Measurements from ENCODE around the gene SLCO2A1.

SLCO2A1 gene

GRCh38 chr3:134031348-134031915, 1.7 kb upstream of the SLCO2A1 start:
- Histone ChIP-seq H3K4me2 (no peak overlapping the region), H3K4me1 (peaks cover 0 to 9% (median 4%) of the 10 kb centered on the region in 10 experiments; a peak in 9 of 20 replicates), H3K27me3 (peaks cover 43 to 52% (median 47%) of the 10 kb centered on the region in 11 experiments)

DNA sequence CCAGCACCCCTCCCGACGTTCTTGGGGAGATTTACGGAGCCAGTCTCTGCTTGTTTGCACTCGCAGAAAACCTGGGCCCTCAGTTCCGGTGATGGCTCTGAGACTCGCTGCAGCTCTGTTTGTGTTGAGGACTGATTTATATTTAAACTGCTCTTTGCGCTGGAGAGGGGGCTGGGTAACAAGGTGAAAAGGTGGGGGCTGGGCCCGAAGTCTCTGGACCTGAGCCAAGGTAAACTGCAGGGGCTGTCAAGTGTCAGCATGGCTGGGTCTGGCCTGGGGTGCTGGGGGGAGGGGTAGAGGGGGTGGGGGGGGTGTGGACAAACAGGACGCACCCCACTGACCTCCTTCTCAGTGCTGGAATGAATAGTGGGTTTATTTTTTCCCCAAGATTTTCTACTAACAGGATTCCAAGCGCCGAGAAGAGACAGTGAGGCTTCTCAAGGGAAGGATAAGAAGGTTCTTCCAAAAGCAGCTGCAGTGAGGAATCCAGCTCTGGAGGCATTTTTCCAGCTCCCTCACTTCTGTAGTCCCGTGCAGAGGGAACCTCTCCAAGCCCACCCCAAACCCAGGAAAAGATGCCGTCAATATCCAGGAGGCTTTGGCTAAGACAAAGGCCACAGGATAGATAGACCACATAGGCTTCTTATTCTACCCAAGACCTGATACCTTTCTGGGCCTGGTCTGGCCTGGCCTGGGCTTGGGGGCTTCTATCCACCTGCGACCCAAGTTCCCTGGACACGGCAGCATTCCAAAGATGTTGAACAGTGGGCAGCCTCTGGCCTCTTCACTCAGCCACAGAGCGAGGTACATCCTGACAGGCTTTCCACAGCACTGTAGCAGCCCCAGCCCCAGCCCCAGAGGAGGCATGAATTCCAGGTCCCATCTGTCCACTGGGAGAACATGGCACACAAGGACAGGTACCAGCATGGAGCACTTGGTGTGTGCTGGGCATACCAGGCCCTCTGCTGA, 938 bp upstream of the SLCO2A1 start:
- peak overlapping the region in 6 of 11 experiments; percentile 54 to 62 (median 59); a peak in 4 of 22 replicates for H3K4me2 ChIP-seq
- TF ChIP-seq Cebpa-rat (IDR thresholded peaks at IDR 0.05) = no peak
- H3K27ac ChIP-seq = no peak overlapping the region

More at GRCh38 chr3:134031348-134031915, 1.7 kb upstream of the SLCO2A1 start:
- Histone ChIP-seq H3K4me3 (no peak overlapping the region), H3K9ac (no peak overlapping the region), H3K27ac (no peak overlapping the region), H4K20me1 (no peaks in the 10 kb centered on the region; a peak in 1 of 22 replicates), H3K36me3 (no peaks in the 10 kb centered on the region), H3K9me3 (replicated peaks in 1 of 11) (peaks cover 3 to 14% (median 13%) of the 10 kb centered on the region in 11 experiments; a peak in 16 of 22 replicates)
- TF ChIP-seq Cebpa-rat (IDR thresholded peaks at IDR 0.05) = no peak

GRCh38 chr3:134029256-134029733, 430 bp downstream of the SLCO2A1 start:
- H3K9me3 ChIP-seq (replicated peaks in 1 of 11) = peaks cover 3 to 14% (median 13%) of the 10 kb centered on the region in 11 experiments; a peak in 16 of 22 replicates
- H3K27me3 ChIP-seq = peaks cover 43 to 52% (median 47%) of the 10 kb centered on the region in 11 experiments
- peak overlapping the region; percentile 35 to 62 (median 54); a peak in 19 of 22 replicates for H3K4me2 ChIP-seq
- no peaks in the 10 kb centered on the region for H3K36me3 ChIP-seq
- no peak for TF ChIP-seq Cebpa-rat (IDR thresholded peaks at IDR 0.05)
- no peak overlapping the region for H3K9ac ChIP-seq
- no peak overlapping the region for H3K27ac ChIP-seq
- H3K4me3 ChIP-seq = peak overlapping the region in 6 of 10 experiments; percentile 21 to 40 (median 31); a peak in 8 of 20 replicates
- peaks cover 0 to 9% (median 4%) of the 10 kb centered on the region in 10 experiments; a peak in 9 of 20 replicates for H3K4me1 ChIP-seq
- no peaks in the 10 kb centered on the region; a peak in 1 of 22 replicates for H4K20me1 ChIP-seq

More for the DNA sequence above, 938 bp upstream of the SLCO2A1 start:
- H3K9me3 ChIP-seq (replicated peaks in 1 of 11) = peaks cover 3 to 14% (median 13%) of the 10 kb centered on the region in 11 experiments; a peak in 16 of 22 replicates
- peaks cover 0 to 9% (median 4%) of the 10 kb centered on the region in 10 experiments; a peak in 9 of 20 replicates for H3K4me1 ChIP-seq
- no peak overlapping the region for H3K9ac ChIP-seq
- H4K20me1 ChIP-seq = no peaks in the 10 kb centered on the region; a peak in 1 of 22 replicates
- H3K4me3 ChIP-seq = no peak overlapping the region
- H3K36me3 ChIP-seq = no peaks in the 10 kb centered on the region
- H3K27me3 ChIP-seq = peaks cover 43 to 52% (median 47%) of the 10 kb centered on the region in 11 experiments

DNA sequence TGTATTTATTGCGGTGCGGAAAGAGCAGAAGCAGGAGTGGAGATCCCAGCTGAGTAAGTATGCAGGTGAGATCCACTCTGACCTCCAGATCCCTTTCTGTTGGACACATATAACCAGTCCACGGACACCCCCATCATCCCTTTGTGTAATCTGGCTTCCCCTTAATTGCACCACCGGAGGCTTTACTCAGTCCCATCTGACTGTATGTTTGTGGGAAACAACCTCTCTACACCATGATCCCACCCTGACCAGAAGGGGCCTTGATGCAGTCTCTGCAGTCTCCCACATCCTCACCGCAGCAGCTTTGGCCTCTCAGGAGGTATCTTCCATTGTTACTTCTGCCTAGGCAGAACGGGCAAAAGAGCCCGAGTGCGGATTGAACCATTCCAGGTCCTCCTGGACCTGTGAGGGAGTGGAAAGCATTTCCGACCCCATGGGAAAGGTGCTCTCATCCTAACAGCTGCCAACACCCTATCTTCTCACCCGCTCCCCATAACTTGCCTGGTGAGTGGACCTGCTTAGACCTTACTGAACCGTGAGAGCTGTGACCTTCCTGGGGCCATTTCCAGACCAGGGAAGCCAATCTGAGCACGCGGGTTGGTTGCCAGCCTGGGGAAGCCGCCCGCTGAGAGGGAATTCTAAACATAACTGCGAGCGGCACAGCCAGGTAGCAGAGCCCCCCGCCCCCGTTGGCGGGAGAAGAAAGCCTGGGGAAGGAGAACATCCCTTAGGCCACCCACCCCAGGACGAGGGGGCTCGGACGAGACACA, 1.1 kb downstream of the SLCO2A1 start:
- Histone ChIP-seq H4K20me1 (no peaks in the 10 kb centered on the region; a peak in 1 of 22 replicates), H3K36me3 (no peaks in the 10 kb centered on the region), H3K4me1 (peaks cover 0 to 9% (median 4%) of the 10 kb centered on the region in 10 experiments; a peak in 9 of 20 replicates), H3K27ac (no peak overlapping the region), H3K9me3 (replicated peaks in 1 of 11) (peaks cover 3 to 14% (median 13%) of the 10 kb centered on the region in 11 experiments; a peak in 16 of 22 replicates), H3K4me2 (no peak overlapping the region), H3K4me3 (no peak overlapping the region), H3K9ac (no peak overlapping the region), H3K27me3 (peaks cover 43 to 52% (median 47%) of the 10 kb centered on the region in 11 experiments)
- TF ChIP-seq Cebpa-rat (IDR thresholded peaks at IDR 0.05) = no peak

GRCh38 chr3:134027631-134028030, 2.1 kb downstream of the SLCO2A1 start:
- Histone ChIP-seq H3K27me3 (peaks cover 43 to 52% (median 47%) of the 10 kb centered on the region in 11 experiments), H3K9ac (no peak overlapping the region), H3K9me3 (replicated peaks in 1 of 11) (peaks cover 3 to 14% (median 13%) of the 10 kb centered on the region in 11 experiments; a peak in 16 of 22 replicates)

GRCh38 chr3:134020135-134020680, 9.5 kb downstream of the SLCO2A1 start:
- Histone ChIP-seq H3K9me3 (replicated peaks in 1 of 11) (no peaks in the 10 kb centered on the region), H3K4me1 (peaks cover 0 to 22% (median 17%) of the 10 kb centered on the region in 10 experiments; a peak in 16 of 20 replicates), H3K4me2 (no peak overlapping the region), H3K27me3 (no peaks in the 10 kb centered on the region), H3K27ac (no peak overlapping the region), H4K20me1 (no peaks in the 10 kb centered on the region), H3K36me3 (no peaks in the 10 kb centered on the region), H3K4me3 (no peak overlapping the region), H3K9ac (no peak overlapping the region)
- TF ChIP-seq Cebpa-rat (IDR thresholded peaks at IDR 0.05) = no peak

More at GRCh38 chr3:134027631-134028030, 2.1 kb downstream of the SLCO2A1 start:
- no peak for TF ChIP-seq Cebpa-rat (IDR thresholded peaks at IDR 0.05)
- H3K4me1 ChIP-seq = peaks cover 0 to 9% (median 4%) of the 10 kb centered on the region in 10 experiments; a peak in 9 of 20 replicates
- H3K4me2 ChIP-seq = no peak overlapping the region
- H3K27ac ChIP-seq = no peak overlapping the region
- H4K20me1 ChIP-seq = no peaks in the 10 kb centered on the region
- no peaks in the 10 kb centered on the region for H3K36me3 ChIP-seq
- H3K4me3 ChIP-seq = no peak overlapping the region

- Histone ChIP-seq H3K36me3 (no peaks in the 10 kb centered on the region), H3K9ac (no peak overlapping the region), H3K27ac (no peak overlapping the region), H4K20me1 (no peaks in the 10 kb centered on the region), H3K4me1 (peaks cover 0 to 22% (median 17%) of the 10 kb centered on the region in 10 experiments; a peak in 16 of 20 replicates), H3K9me3 (replicated peaks in 1 of 11) (no peaks in the 10 kb centered on the region), H3K4me2 (peak overlapping the region in 9 of 11 experiments; percentile 42 to 82 (median 73); a peak in 17 of 22 replicates), H3K27me3 (no peaks in the 10 kb centered on the region), H3K4me3 (no peak overlapping the region)
- no peak for TF ChIP-seq Cebpa-rat (IDR thresholded peaks at IDR 0.05)
Observed at GRCh38 chr3:134018850-134019249, 10.9 kb downstream of the SLCO2A1 start.

DNA sequence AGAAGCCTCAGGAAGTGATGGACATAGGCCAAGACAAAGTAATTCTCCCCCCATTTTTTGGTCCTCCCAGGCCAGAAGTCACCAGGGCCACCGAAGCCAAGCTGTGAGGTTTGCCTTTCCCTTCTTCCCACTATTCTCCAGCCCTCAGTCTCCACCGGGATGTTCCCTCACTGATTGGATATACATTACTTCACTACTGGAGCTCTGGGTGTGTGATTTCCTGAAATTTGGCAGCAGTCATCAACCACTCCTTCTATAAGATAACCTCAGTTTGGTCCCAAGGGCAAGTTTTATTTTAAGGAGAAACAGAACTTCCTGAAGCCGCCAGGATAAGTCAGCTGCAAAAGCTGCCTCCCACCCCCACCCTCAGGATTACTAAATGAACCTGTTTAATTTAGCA, 11.3 kb downstream of the SLCO2A1 start:
- no peaks in the 10 kb centered on the region for H3K36me3 ChIP-seq
- no peak for TF ChIP-seq Cebpa-rat (IDR thresholded peaks at IDR 0.05)
- H3K9me3 ChIP-seq (replicated peaks in 1 of 11) = no peaks in the 10 kb centered on the region
- no peak overlapping the region for H3K4me3 ChIP-seq
- peaks cover 0 to 22% (median 17%) of the 10 kb centered on the region in 10 experiments; a peak in 16 of 20 replicates for H3K4me1 ChIP-seq
- H3K27ac ChIP-seq = no peak overlapping the region
- peak overlapping the region in 9 of 11 experiments; percentile 42 to 82 (median 73); a peak in 20 of 22 replicates for H3K4me2 ChIP-seq
- 0 out of 22 replicates have a peak overlapping the region, but pooled peaks of 1 of the 11 experiments have one; percentile 7 for H3K9ac ChIP-seq
- no peaks in the 10 kb centered on the region for H4K20me1 ChIP-seq
- no peaks in the 10 kb centered on the region for H3K27me3 ChIP-seq
